CD4-positive, alpha-beta T cell treated with Interferon gamma for 1 hour (primary cell): ENCODE results near the gene CHID1.

Source experiments
- DNase-seq: peaks from one replicate; pipeline ENCODE4 v3.0.0-alpha.2; 2020

CHID1 gene

DNA sequence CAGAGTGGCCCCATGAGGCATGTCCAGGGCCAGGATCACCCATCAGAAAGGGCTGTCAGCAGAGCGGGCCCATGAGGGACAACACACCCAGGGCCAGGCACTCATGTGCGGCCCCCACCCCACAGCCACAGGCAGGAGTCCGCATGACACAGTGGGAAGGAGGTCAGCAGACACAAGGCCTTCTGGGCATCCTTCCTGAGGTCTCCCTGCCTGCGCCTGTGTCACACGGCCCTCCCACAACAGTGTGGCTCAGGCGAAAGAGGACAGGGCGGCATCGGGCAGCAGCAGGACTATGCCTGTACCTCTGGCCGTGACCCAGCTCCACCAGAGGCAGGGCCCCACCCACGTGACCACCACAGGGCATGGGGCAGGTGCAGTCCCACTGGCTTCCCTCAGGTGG, 27.1 kb downstream of the CHID1 start:
- DNase-seq: no peak

DNA sequence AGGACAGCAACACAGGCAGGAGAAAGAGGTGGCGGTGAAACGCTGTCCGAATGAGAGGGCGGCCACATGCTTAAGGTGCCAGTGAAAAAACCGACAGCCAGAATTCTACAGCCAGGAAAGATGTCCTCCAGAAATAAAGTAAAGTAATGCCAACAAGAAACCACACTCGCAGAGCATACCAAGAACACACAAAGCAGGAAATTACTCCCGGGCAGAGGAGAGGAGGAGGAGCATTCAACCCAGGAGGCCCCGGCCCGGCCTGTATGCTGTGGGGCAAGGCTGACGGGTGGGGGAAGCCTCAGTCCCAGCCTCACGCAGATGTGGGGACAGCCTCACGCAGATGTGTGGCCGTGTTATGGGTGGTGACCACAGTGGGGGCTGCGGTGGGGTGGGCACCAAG, 28.0 kb downstream of the CHID1 start:
- DNase-seq: no peak

DNA sequence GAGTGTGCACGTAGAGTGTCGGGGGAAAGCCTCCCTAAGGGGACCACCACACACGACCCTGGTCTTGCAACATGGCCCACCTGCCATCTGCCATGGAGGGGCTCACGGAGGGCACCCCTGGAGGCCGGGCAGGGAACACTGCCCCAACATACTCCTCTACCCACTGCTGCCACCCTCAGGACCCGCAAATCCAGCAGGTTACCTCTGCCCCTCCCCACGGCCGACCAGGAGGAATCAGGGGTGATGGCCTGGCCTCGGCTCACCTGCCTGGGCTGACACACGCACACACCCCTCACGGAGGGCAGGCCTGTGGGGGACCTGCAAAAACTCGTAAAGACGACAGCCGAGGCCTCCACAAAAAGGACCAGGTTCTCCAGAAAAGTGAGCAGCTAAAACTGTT, 30.2 kb downstream of the CHID1 start:
- no peak for DNase-seq

DNA sequence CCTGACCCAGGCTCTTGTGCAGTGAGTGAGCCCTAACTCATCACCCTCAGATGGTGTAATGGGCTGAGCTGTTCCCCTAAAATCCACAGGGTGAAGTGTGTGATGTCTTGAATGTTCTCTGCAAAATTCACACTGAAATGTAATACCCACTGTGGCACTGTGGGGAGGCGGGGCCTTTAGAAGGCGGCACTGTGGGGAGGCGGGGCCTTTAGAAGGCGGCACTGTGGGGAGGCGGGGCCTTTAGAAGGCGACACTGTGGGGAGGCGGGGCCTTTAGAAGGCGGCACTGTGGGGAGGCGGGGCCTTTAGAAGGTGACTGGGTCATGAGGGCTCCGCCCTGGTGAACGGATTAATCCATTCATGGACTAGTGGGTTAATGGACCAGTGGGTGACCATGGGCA, 33.0 kb downstream of the CHID1 start:
- no peak for DNase-seq

DNA sequence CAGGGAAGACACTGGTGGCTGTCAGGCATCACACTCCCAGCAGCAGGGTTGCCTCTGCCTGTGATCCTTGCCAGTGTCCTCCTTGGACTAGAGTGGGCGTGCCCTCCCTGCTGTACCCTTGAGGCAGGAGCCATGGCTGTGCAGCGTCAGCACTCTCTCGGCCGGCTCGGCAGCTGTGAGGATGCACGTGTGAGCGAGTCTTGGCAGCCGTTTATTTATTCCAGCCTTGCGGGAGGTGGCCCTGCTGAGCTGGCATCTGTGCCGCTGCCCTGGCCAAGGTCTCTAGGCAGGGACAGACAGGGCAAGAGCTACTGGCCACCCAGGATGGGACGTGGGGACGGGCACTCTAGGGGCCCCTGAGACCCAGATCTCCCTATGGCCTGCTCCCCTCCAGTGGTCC, 34.1 kb downstream of the CHID1 start:
- DNase-seq: no peak

DNA sequence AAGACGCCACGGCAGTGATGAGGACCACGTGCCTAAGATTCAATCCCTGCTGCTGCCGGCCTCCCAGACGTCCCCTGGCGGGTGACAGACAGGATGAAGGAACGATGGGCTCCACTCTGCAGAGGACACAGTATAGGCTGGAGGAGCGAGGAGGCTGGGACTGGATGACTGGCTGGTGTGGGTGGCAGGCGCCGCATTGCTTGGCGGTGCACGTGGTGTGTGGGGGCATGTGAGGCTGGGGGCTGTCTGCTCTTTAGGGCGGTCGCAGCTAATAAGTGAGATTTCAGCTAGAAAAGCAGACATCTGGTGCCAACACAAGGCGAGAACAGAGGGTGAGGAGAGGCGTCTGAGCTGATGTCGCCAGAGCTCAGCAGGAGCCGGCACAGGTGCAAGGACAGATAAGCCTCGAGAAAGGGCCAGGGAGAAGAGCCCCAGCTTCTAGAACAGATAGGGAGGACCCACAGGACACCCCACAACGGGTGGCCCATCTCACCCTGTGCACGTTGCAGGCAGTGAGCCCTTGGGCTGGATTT, 34.8 kb downstream of the CHID1 start:
- no peak for DNase-seq

DNA sequence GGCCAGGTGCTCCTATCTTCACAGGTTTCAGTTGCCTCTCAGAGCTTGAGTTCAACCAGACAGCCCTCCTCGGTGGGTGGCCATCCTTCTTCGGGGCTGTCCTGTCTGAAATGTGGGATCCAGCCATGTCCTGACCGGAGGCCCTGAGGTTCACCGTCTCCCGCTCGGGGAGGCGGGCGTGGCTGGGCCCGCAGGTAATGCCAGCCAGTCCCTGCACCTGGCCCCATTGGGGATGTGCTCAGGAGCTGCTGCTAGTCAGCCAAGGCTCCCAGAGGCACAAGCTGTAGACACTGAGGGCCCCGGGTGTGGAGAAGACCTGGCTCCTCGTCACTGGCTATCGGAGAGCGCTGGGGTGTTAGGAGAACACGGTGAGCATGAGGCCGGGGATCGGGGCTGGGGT, 35.4 kb downstream of the CHID1 start:
- no peak for DNase-seq

DNA sequence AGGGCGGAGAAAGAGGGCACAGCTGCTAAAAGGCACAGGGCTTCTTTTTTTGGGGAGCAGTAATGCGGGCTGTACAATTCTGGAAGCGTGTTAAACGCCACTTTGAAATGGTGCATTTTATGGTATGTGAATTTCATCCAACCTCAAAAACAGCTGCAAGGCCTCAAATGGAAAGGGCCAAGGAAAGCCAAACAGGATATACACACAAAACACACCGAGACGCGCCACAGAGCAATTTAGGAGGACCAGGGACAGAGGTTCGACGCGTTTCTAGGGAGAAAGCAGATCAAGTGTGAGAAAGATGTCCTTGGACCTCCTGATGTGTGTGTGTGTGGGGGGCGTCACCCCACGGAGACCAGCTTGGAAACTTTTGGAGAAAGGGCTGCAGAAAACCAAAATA, 36.9 kb downstream of the CHID1 start:
- DNase-seq: no peak

DNA sequence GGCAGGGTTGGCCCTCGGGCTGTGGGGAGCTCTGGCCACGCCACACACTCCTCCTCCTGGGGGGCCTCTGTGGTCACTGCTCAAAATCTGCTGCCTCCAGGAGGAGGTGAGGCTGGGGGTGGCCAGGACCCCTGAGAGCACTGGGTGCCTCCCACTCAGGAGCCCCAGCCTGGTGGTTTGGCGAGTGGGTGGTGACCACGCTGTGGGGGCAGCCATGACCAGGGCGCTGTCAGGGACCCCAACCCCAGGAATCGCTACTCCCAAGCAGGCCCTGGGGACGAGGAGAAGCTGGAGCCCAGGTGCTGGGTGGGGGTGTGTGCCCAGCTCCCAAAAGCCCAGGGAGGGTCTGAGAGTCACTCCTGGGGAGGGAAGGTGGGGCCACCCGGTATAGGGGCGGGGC, 37.8 kb downstream of the CHID1 start:
- DNase-seq: no peak

DNA sequence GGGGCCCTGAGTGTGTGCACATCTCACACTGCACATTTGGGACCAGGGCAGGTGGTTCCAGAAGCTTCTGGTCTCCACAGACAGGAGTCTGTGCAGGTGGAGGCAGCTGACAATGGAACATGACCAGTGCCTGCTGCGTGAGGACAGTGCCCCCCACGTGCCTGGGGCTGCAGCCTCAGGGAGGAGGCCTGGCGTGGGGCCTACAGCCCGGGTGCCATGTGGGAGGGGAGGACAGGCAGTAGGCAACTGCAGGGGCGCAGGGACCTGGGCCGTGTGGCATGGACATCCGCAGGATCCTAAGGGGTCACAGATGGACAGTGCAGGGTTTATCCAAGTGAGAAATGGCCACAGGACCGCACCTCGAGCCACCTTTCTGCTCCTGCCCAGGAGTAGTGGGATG, 39.1 kb downstream of the CHID1 start:
- DNase-seq: no peak

DNA sequence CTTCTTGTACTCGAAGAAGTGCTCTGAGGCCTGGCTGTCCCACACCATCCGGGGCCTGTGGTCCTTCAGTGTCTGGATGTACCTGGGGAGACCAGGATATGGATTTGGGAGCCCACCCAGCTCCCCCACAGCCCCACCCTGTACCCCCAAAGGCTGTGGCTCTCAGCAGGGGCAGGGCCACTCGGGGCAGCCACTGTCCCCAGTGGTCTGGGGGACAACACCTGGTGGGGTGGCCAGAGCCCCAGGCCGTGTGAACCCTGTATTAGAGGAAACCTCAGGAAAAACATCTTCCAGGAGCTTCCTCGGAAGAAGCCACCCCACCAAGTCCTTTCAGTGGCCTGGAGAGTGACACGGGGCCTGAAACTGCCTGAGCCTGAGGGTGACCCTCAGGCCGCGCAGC, 40.2 kb downstream of the CHID1 start:
- DNase-seq: no peak

DNA sequence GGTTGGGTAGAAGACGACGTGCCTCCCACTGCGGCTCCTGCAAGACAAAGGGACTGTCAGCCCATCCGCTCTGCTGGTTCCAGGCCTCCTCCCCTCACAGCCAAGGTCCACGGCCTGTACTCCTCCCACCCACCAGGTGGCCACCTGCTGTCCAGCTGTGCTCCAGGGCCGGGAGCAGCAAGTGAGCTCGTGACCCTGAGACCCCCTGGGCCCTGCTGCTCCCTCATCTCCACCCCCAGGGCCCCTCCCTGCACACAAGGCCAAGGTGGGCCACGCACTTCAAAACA, 40.5 kb downstream of the CHID1 start:
- no peak for DNase-seq

DNA sequence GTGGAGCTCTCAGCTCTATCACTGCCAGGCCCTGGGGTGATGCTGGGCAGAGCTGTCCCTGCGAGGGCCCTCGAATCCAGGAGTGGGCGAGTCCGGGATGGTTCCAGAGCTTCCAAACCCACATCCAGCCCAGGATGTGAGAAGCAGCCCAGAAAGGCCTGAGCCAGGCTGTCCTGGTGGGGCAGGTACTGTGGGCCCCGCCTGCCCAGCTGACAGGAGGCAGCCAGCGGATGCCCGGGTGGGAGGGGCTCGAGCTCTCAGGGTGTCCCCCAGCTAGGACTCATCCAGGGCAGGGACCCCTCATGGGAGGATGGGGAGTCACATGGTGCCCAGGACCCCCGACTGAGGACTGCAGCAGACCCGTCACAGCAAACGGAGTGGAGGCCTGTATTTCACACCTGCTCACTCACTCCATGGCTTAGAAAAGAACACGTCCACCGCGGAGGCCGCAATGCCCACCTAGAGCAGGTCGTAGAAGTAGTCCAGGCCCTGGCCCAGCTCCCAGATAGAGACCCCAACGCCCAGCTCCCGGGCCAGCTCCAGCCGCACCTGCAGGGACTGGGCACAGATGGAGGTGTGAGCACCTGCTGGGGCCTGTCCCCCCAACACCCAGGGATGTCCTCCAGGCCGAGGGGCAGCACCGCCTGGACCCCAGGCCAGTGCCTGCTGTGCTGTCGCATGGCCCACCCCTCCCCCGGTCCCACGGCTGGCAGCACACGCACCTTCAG, 41.0 kb downstream of the CHID1 start:
- no peak for DNase-seq

DNA sequence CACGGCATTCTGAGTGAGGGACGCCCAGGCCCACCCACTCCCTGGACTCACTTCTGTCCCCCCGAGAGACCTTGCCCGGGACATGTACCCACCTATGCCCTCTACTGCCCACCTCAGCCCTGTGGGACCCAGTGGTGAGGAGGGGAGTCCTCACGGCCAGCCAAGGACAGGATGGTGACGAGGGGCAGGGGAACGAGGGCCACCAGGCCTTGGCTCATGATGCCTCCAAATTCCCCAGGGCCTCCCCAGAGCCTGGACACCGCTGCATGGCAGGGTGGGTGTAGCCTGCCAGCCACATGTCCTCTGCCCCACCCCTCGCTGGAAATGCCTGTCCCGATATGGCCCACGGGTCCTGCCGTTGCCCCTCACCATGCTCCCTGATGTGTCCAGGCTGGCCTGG, 41.8 kb downstream of the CHID1 start:
- no peak for DNase-seq

DNA sequence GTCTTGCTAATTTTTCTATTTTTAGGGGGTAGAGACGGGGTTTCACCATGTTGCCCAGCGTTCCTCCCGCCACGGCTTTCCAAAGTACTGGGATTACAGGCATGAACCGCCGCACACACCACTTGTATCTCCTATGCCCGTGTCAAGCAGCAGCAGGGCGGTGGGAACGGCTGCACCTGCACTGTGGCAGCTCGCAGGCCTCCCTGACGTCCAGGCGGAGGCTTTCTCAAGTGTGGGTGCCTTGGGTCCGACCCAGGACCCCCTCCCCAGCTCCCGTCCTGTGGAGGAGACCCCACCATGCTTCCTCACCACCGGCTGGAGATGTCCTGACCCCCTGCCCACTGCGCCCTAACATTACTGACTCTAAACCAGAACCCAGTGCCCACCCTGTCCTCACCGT, 42.2 kb downstream of the CHID1 start:
- DNase-seq: no peak

DNA sequence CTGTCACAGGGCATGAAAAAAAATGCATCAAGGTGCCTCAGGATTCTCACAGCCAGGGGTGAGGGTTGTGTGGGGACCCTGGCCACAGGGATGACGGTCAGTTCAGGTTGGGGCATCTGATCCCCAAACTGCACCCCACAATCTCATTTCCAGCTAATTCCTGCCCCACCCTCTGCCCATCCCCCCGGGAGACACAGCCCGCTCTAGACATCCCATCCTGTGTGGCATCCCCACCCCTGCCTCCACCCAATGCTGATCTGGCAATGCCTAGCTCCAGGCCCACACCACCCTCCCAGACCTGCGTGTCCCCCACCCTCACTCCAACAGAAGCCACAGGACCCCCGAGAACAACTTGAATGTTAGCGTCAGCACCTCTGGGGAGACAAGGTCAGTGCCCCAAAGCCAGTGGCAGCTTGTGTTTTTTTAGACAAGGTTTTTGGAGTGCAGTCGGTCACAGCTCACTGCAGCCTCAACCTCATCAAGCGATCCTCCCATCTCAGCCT, 42.7 kb downstream of the CHID1 start:
- no peak for DNase-seq

DNA sequence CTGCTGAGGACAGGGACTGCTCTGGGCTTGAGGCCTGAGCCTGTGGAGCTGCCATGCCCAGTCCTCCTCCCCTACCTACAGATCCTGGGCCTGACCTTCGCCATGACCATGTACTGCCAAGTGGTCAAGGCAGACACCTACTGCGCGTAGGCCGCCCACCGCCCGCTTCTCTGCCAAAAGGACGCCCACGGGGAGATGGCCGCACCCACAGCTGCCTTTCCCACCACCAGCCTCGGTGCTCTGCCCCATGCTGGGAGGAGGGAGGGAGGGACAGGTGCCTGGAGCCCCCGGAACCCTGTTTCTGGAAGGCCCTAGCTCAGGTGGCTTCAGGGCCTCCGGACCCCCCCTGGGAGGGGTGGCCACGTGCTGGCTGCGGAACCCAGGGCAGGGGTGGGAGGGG, 44.1 kb downstream of the CHID1 start:
- DNase-seq: no peak

DNA sequence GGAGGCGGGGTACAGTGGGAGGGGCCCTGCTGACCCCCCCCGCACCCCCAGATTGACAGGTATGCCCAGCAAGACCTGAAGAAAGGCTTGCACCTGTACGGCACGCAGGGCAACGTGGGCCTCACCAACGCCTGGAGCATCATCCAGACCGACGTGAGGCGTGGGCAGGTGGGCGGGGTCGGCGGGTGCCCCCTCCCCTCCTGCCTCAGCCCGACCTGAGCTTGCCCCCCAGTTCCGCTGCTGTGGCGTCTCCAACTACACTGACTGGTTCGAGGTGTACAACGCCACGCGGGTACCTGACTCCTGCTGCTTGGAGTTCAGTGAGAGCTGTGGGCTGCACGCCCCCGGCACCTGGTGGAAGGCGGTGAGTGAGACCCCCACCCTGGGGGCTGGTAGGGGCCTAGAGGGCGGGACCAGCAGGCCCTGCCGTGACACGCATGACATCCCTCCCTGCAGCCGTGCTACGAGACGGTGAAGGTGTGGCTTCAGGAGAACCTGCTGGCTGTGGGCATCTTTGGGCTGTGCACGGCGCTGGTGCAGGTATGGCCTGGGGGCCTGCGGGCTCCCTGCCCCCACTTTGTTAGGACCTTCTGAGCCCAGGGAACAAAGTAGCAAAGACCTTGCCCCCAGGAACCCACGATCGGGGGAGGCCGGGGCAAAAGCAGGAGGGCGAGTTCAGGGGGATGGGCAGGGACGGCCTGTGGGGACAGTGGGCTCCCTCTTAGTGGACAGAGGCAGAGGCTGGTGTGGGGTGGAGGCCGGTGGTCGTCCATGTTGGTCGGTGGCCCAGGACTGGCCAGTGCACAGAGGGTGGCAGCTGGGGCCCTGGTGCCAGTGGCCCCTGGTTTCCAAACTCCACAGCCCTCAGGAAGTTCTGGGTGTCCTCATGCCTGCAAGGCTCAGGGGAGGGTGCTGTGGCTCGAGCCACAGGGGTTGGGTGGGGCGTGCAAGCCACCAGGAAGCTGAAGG, 44.9 kb downstream of the CHID1 start:
- no peak for DNase-seq

DNA sequence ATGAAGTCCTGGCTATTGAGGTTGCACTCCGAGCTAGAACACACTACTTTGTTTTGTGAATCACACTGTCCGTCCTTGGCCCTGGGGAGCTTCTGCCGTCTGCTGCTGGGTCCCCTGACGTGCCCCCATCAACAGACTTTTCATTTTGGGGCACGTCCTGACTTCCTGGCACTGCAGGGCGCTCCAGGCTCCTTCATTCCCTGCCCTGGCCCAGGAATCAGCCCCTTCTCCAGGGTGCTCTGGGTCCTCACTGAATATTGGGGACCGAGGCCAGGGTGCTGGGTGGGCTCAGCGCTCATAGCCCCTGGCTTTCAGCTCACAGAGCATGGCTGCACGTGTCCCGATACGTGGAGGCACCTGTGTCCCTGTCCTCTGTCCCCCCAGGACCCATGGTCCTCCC, 45.7 kb downstream of the CHID1 start:
- DNase-seq: no peak

DNA sequence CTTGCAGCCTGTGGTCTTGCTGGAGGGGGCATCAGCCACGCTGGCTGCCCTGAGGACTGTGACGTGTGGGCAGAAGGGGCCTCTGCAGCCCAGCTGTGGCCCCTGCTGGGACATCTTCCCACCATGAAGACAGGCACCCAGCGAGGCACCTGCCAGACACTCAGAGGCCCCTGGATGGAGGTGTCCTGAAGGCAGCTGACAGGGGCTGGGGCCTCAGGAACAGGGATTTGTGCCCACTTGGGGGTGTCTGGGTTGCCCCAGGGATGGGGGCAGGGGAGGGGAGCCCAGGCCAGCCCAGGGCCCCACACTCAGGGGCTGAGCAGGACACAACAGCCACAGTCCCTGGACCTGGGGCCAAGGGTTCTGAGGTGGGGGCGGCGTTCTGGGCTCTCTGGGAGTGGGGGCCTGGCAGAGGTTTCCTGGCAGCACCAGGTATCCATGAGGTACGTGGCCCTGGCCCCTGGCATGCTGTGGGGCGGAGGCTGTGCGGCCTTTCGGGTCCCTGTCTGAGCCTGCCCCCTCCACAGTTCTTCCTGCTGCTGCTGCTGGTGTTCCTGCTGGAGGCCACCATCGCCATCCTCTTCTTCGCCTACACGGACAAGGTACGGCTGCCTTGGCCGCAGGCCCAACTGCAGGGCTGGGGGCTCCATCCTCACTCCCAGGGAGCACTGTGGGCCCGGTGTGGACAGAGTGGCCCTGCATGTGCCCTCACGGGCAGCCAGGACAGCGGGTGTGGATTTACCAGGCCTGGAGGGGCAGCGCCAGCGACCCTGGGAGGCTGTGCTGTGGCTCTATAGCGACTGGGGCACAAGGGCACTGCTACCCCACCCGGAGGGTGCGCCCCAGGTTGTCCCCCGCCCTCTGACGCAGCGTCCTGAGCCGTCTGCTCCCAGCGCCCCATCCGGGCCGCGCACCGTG, 46.4 kb downstream of the CHID1 start:
- no peak for DNase-seq

DNA sequence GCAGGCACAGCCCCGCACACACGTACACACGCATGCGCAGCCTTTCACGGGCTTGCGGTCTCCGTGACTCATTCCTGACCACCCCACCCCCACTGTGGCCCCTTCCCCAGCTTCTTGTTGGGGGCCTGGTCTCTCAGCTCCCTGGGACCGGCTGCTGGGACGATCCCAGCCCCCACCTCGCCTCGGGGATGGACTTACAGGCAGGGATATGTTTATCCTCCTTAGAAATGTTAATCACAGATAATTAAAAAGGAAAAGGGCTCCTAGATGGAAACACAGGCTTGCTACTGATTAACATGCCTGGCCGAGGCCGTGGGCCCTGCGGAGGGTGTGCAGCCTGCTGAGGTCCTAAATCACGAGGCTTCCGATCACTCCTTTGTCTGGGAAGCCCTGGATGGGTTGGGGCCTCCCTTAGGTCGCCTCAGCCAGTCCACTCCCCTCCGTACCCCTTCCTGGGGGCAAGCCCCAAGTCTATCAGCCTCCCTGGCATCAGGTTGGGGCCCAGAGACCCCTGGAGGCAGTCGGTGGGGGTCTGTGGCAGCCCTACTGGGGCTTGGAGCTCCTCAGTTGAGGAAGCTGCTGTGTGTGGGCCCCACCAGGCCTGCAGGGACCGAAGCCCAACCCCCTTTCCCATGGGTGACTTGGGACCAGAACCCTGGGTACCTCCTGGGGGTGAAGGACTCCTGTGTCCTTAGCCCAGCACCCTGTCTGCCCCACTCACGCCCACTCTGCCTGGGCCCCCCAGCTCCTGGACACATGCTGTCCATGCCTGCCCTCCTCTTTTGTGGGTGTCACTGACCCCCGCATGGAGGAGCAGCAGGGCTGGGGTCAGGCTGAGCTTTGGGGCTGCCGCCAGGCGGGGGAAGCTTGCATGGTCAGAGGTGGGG, 47.3 kb downstream of the CHID1 start:
- no peak for DNase-seq

DNA sequence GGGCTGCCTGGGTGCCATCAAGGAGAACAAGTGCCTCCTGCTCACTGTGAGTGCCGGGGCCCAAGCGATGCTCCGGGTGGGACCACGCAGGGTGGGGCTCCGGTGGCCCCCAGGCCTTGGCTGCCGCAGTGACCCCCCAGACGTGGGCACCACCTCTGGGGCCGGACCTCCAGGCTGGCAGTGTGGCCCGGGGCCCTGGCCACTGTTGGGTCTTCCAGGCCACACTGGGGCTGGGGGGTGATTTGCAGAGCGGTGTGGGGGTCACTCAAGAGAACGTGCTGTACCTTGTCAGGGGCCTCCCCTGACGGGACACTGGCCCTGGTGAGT, 48.0 kb downstream of the CHID1 start:
- DNase-seq: no peak
